Measurements from ENCODE around the gene ZNF780B. TPM values are rescaled to one million over a fixed set of nuclear protein-coding genes. Genes with fewer than 3 reads are reported as not detected.

The ZNF780B gene
- total RNA-seq, 2 donors from 2014 or later = 21.2 to 25.3 TPM

- Histone ChIP-seq H3K27me3 (replicated peaks; ENCODE audit: insufficient read depth) (no peaks in the 10 kb centered on the region), H3K9me3 (peaks cover 20% of the 10 kb centered on the region), H3K4me3 (no peak overlapping the region), H3K4me1 (ENCODE audit: control insufficient read depth in 1 of 2, low read depth in 2 of 2) (peaks cover 0 to 8% of the 10 kb centered on the region in 2 donors), H3K27ac (no peak overlapping the region), H3K36me3 (peaks cover 4% of the 10 kb centered on the region)
- DNase-seq (ENCODE audit: low spot score) (no peak), ATAC-seq (ENCODE audit: insufficient number of reproducible peaks, low FRiP score, low read depth) (no peak)
- TF ChIP-seq, protein P1, sequence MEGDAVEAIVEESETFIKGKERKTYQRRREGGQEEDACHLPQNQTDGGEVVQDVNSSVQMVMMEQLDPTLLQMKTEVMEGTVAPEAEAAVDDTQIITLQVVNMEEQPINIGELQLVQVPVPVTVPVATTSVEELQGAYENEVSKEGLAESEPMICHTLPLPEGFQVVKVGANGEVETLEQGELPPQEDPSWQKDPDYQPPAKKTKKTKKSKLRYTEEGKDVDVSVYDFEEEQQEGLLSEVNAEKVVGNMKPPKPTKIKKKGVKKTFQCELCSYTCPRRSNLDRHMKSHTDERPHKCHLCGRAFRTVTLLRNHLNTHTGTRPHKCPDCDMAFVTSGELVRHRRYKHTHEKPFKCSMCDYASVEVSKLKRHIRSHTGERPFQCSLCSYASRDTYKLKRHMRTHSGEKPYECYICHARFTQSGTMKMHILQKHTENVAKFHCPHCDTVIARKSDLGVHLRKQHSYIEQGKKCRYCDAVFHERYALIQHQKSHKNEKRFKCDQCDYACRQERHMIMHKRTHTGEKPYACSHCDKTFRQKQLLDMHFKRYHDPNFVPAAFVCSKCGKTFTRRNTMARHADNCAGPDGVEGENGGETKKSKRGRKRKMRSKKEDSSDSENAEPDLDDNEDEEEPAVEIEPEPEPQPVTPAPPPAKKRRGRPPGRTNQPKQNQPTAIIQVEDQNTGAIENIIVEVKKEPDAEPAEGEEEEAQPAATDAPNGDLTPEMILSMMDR (IDR thresholded peaks at IDR 0.05) = no peak
These were observed 69.4 kb downstream of the ZNF780B start for GRCh38 chr19:39986643-39987042.

DNA sequence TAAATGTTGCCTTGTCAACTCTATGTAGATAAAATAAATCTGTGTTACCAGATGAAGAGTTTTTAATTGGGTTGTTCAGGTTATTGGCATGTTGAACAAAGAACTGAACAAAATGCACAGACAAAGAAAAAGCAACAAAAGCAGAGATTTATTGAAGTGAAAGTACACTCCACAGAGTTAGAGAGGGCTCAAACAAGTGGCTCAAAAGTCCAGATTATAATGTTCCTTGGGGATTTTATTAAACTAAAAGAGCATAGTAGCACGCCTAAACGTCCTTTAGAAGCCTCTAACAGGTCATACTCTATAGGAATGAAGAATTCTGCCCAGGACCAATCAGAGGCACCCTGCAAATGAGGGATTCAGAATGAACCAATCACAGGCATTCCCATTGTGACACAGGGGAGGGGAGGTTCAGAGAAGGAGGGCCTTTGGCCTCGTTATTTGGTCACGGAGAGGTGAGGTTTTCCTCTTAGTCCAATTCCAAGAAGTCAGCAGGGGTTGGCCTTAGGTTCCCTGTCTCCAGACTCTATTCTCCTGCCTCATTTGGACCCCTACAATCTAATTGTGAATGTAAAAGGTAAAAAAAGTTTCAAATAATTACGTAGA is 72.2 kb downstream of the ZNF780B start:
- no peak for ATAC-seq (ENCODE audit: insufficient number of reproducible peaks, low FRiP score, low read depth)

DNA sequence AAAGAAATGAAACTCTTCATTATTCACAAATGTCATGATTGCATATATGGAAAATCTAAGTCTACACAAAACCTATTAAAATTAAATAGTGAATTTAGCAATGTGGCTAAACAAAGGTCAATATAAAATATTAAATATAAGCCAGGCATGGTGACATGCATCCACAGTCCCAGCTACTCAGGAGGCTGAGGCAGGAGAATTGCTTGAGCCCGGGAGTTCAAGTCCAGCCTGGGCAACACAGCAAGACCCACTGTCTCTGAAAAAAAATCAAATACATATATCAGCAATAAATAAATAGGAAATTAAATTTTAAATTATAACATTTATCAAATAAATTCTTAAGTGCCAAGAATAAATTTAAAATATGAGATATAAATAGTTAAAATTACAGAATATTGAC is 73.1 kb downstream of the ZNF780B start:
- ATAC-seq (ENCODE audit: insufficient number of reproducible peaks, low FRiP score, low read depth) = no peak
- peaks cover 7 to 10% of the 10 kb centered on the region in 2 donors for H3K4me1 ChIP-seq (ENCODE audit: control insufficient read depth in 1 of 2, low read depth in 2 of 2)
- peaks cover 20% of the 10 kb centered on the region for H3K9me3 ChIP-seq
- no peak for DNase-seq (ENCODE audit: low spot score)
- TF ChIP-seq, protein P1 (IDR thresholded peaks at IDR 0.05) = no peak
- H3K36me3 ChIP-seq = peaks cover 30% of the 10 kb centered on the region
- no peaks in the 10 kb centered on the region for H3K27me3 ChIP-seq (replicated peaks; ENCODE audit: insufficient read depth)
- no peak overlapping the region for H3K4me3 ChIP-seq
- no peak overlapping the region for H3K27ac ChIP-seq

More for the DNA sequence above, 72.2 kb downstream of the ZNF780B start:
- DNase-seq (ENCODE audit: low spot score) = no peak
- Histone ChIP-seq H3K27ac (no peak overlapping the region), H3K4me3 (no peak overlapping the region), H3K4me1 (ENCODE audit: control insufficient read depth in 1 of 2, low read depth in 2 of 2) (peaks cover 1 to 6% of the 10 kb centered on the region in 2 donors), H3K9me3 (peaks cover 20% of the 10 kb centered on the region), H3K27me3 (replicated peaks; ENCODE audit: insufficient read depth) (no peaks in the 10 kb centered on the region), H3K36me3 (peaks cover 24% of the 10 kb centered on the region)
- TF ChIP-seq, protein P1 (IDR thresholded peaks at IDR 0.05) = no peak

Other genes with a start within 250 kb of the ZNF780B start
- gene DYRK1B, start 222.1 kb downstream of the ZNF780B start, total RNA-seq = 10 to 100 TPM in 1 of 2 donors, 1 to 10 TPM in 1; 8.9 to 10.2 TPM
- gene FBL, start 209.9 kb downstream of the ZNF780B start, total RNA-seq = 100 to 1,000 TPM in 1 of 2 donors, 10 to 100 TPM in 1; 52.7 to 103 TPM
- gene FCGBP, start 121.6 kb downstream of the ZNF780B start, total RNA-seq = 100 to 1,000 TPM; 120 to 142 TPM
- gene PSMC4, start 85.1 kb downstream of the ZNF780B start, total RNA-seq = 10 to 100 TPM; 71.1 to 93.1 TPM
- gene ZNF546, start 59.2 kb downstream of the ZNF780B start, total RNA-seq = 1 to 10 TPM; 5.8 to 8.5 TPM
- 10 to 100 TPM in 1 of 2 donors, 1 to 10 TPM in 1; 8.9 to 17.7 TPM for gene ZNF780A, start 34.7 kb upstream of the ZNF780B start, total RNA-seq
- 10 to 100 TPM; 30.2 to 32.5 TPM for gene MAP3K10, start 135.2 kb upstream of the ZNF780B start, total RNA-seq
- gene TTC9B, start 162.2 kb upstream of the ZNF780B start, total RNA-seq = not detected
- 1 to 10 TPM in 1 of 2 donors, not detected in 1; 1.6 TPM for gene CCNP, start 170.5 kb upstream of the ZNF780B start, total RNA-seq
- 100 to 1,000 TPM in 1 of 2 donors, 10 to 100 TPM in 1; 94.5 to 138 TPM for gene AKT2, start 229.1 kb upstream of the ZNF780B start, total RNA-seq